Right renal pelvis (tissue), 4 donors: ENCODE data around the gene IFNA1. TPM values are rescaled to one million over a fixed set of nuclear protein-coding genes. Genes with fewer than 3 reads are reported as not detected.
"Not testable (repeated sequence)": the region's sequence is repeated elsewhere in the genome, so short reads cannot be mapped to it uniquely, and the experiment has no call there.

ENCODE experiments used
- DNase-seq, 4 donors: peaks; one replicate each; pipeline ENCODE4 v3.0.0-alpha.2; 2013; ENCODE audit warnings: low read depth in 4 of 4, low spot score in 3 of 4, missing footprints in 1 of 4
- polyA plus RNA-seq, 4 donors: library from polyadenylated mRNA; unstranded; fragments of 120-200 nt; gene quantifications; one replicate each; pipeline ENCODE4 v1.2.1, GENCODE V29; 2013; ENCODE audit not compliant: insufficient read length in 4 of 4

Gene IFNA1
- polyA plus RNA-seq, 4 donors = not detected

- no peak for DNase-seq
Observed at GRCh38 chr9:21443849-21444625, 3.8 kb downstream of the IFNA1 start.

GRCh38 chr9:21449312-21449711 is 9.1 kb downstream of the IFNA1 start:
- not testable (repeated sequence) for DNase-seq

- DNase-seq = no peak
Observed at GRCh38 chr9:21450733-21451394, 10.6 kb downstream of the IFNA1 start.

GRCh38 chr9:21452681-21453080 is 12.4 kb downstream of the IFNA1 start:
- DNase-seq = no peak

GRCh38 chr9:21454149-21454548 is 13.9 kb downstream of the IFNA1 start:
- DNase-seq = no peak

GRCh38 chr9:21455320-21455719 is 15.1 kb downstream of the IFNA1 start:
- DNase-seq = no peak

- DNase-seq = no peak
Observed at GRCh38 chr9:21461377-21461776, 21.1 kb downstream of the IFNA1 start.

- no peak for DNase-seq
Observed at GRCh38 chr9:21465138-21465537, 24.9 kb downstream of the IFNA1 start.

- peak; percentile 5 to 20 (median 18) for DNase-seq
Observed at GRCh38 chr9:21465859-21466518, 25.8 kb downstream of the IFNA1 start.

- no peak for DNase-seq
Observed at GRCh38 chr9:21470126-21470525, 29.9 kb downstream of the IFNA1 start.

GRCh38 chr9:21473236-21473635 is 33.0 kb downstream of the IFNA1 start:
- DNase-seq = no peak

GRCh38 chr9:21477466-21477865 is 37.2 kb downstream of the IFNA1 start:
- no peak for DNase-seq

GRCh38 chr9:21479152-21479702 is 39.0 kb downstream of the IFNA1 start:
- DNase-seq = no peak

- no peak for DNase-seq
Observed at GRCh38 chr9:21481470-21482056, 41.3 kb downstream of the IFNA1 start.

GRCh38 chr9:21482213-21482612 is 42.0 kb downstream of the IFNA1 start, which contains the start of gene IFNE:
IFNE (minus strand) TSS chr9:21482313; CDS start chr9:21481694, 619 bp downstream.
- DNase-seq = no peak

Other genes with a start within 250 kb of the IFNA1 start
- not detected for gene IFNA7, start 238.2 kb upstream of the IFNA1 start, polyA plus RNA-seq
- gene IFNA10, start 233.3 kb upstream of the IFNA1 start, polyA plus RNA-seq = not detected
- gene IFNA16, start 223.1 kb upstream of the IFNA1 start, polyA plus RNA-seq = not detected
- not detected for gene IFNA17, start 212.2 kb upstream of the IFNA1 start, polyA plus RNA-seq
- gene IFNA14, start 200.4 kb upstream of the IFNA1 start, polyA plus RNA-seq = not detected
- not detected for gene IFNA5, start 135.1 kb upstream of the IFNA1 start, polyA plus RNA-seq
- 10 to 100 TPM; 46.5 to 59.0 (median 57.0) TPM for gene KLHL9, start 105.0 kb upstream of the IFNA1 start, polyA plus RNA-seq
- gene IFNA6, start 89.6 kb upstream of the IFNA1 start, polyA plus RNA-seq = not detected
- not detected for gene IFNA13, start 72.4 kb upstream of the IFNA1 start, polyA plus RNA-seq
- gene IFNA2, start 55.0 kb upstream of the IFNA1 start, polyA plus RNA-seq = not detected
- gene IFNA8, start 31.3 kb upstream of the IFNA1 start, polyA plus RNA-seq = not detected
- under 1 TPM in 2 of 4 donors, not detected in 2; 0.10 to 0.31 TPM for gene IFNE, start 41.9 kb downstream of the IFNA1 start, polyA plus RNA-seq